Measurements from ENCODE around the gene NKX2-1.
"Not testable (repeated sequence)": the region's sequence is repeated elsewhere in the genome, so short reads cannot be mapped to it uniquely, and the experiment has no call there.

The NKX2-1 gene

GRCh38 chr14:36505181-36505815 lies 14.7 kb downstream of the NKX2-1 start:
- no peak for DNase-seq

GRCh38 chr14:36504771-36505175 lies 15.3 kb downstream of the NKX2-1 start:
- no peak for DNase-seq

GRCh38 chr14:36503771-36504741 lies 16.0 kb downstream of the NKX2-1 start:
- DNase-seq: no peak

GRCh38 chr14:36502558-36503508 lies 17.2 kb downstream of the NKX2-1 start:
- DNase-seq: no peak

- no peak for DNase-seq
Observed at GRCh38 chr14:36498938-36499337, 21.1 kb downstream of the NKX2-1 start.

GRCh38 chr14:36496346-36496745 lies 23.7 kb downstream of the NKX2-1 start:
- DNase-seq: no peak

- DNase-seq: no peak
Observed at GRCh38 chr14:36495666-36496065, 24.4 kb downstream of the NKX2-1 start.

GRCh38 chr14:36493761-36494160 lies 26.3 kb downstream of the NKX2-1 start:
- no peak for DNase-seq

GRCh38 chr14:36485773-36486172 lies 34.3 kb downstream of the NKX2-1 start:
- DNase-seq: no peak

- no peak for DNase-seq
Observed at GRCh38 chr14:36479344-36479743, 40.7 kb downstream of the NKX2-1 start.

GRCh38 chr14:36478782-36479181 lies 41.2 kb downstream of the NKX2-1 start:
- DNase-seq: no peak

GRCh38 chr14:36477266-36477665 lies 42.8 kb downstream of the NKX2-1 start:
- DNase-seq: no peak

- DNase-seq: not testable (repeated sequence)
Observed at GRCh38 chr14:36476061-36476460, 44.0 kb downstream of the NKX2-1 start.

- no peak for DNase-seq
Observed at GRCh38 chr14:36474593-36474992, 45.4 kb downstream of the NKX2-1 start.

- DNase-seq: no peak
Observed at GRCh38 chr14:36471431-36471830, 48.6 kb downstream of the NKX2-1 start.

- DNase-seq: no peak
Observed at GRCh38 chr14:36467332-36467731, 52.7 kb downstream of the NKX2-1 start.
